ENCODE measurements around the gene OR14I1.

OR14I1 gene

GRCh38 chr1:248710305-248710900, 7.8 kb upstream of the OR14I1 start:
- CTCF ChIA-PET, result no interaction called here
- POLR2A ChIA-PET (ENCODE audit: low non-redundant PET), result no interaction called here

GRCh38 chr1:248704606-248705005, 2.0 kb upstream of the OR14I1 start:
- CTCF ChIA-PET, result no interaction called here
- no peak overlapping the region for H3K27ac ChIP-seq
- POLR2A ChIA-PET (ENCODE audit: low non-redundant PET), result no interaction called here
- DNase-seq (ENCODE audit: low spot score), result no peak
- no peak for TF ChIP-seq CTCF (conservative IDR thresholded peaks at IDR 0.05; ENCODE audit: low read depth)

More at GRCh38 chr1:248710305-248710900, 7.8 kb upstream of the OR14I1 start:
- no peak for TF ChIP-seq CTCF (conservative IDR thresholded peaks at IDR 0.05; ENCODE audit: low read depth)
- no peak for DNase-seq (ENCODE audit: low spot score)
- no peak overlapping the region for H3K27ac ChIP-seq

- no peak for DNase-seq (ENCODE audit: low spot score)
- CTCF ChIA-PET, result no interaction called here
- H3K27ac ChIP-seq, result no peak overlapping the region
- POLR2A ChIA-PET (ENCODE audit: low non-redundant PET), result no interaction called here
- no peak for TF ChIP-seq CTCF (conservative IDR thresholded peaks at IDR 0.05; ENCODE audit: low read depth)
These were observed 1.1 kb upstream of the OR14I1 start for GRCh38 chr1:248703674-248704073.

- DNase-seq (ENCODE audit: low spot score), result no peak
- CTCF ChIA-PET, result no interaction called here
- no peak overlapping the region for H3K27ac ChIP-seq
- POLR2A ChIA-PET (ENCODE audit: low non-redundant PET), result no interaction called here
- no peak for TF ChIP-seq CTCF (conservative IDR thresholded peaks at IDR 0.05; ENCODE audit: low read depth)
These were observed 3.5 kb downstream of the OR14I1 start for GRCh38 chr1:248699099-248699498.

- CTCF ChIA-PET, result no interaction called here
These were observed 4.7 kb downstream of the OR14I1 start for GRCh38 chr1:248697907-248698306.

GRCh38 chr1:248696774-248697173, 5.8 kb downstream of the OR14I1 start:
- no peak for TF ChIP-seq CTCF (conservative IDR thresholded peaks at IDR 0.05; ENCODE audit: low read depth)
- no peak for DNase-seq (ENCODE audit: low spot score)
- CTCF ChIA-PET, result no interaction called here
- no peak overlapping the region for H3K27ac ChIP-seq
- POLR2A ChIA-PET (ENCODE audit: low non-redundant PET), result no interaction called here

More at GRCh38 chr1:248697907-248698306, 4.7 kb downstream of the OR14I1 start:
- no peak for DNase-seq (ENCODE audit: low spot score)
- H3K27ac ChIP-seq, result no peak overlapping the region
- no peak for TF ChIP-seq CTCF (conservative IDR thresholded peaks at IDR 0.05; ENCODE audit: low read depth)
- POLR2A ChIA-PET (ENCODE audit: low non-redundant PET), result no interaction called here

- ChIA-PET POLR2A (ENCODE audit: low non-redundant PET) (no interaction called here), CTCF (no interaction called here)
- DNase-seq (ENCODE audit: low spot score), result no peak
- no peak for TF ChIP-seq CTCF (conservative IDR thresholded peaks at IDR 0.05; ENCODE audit: low read depth)
- no peak overlapping the region for H3K27ac ChIP-seq
These were observed 6.3 kb downstream of the OR14I1 start for GRCh38 chr1:248696261-248696660.
